HG02798 (cell line): ENCODE data around the gene TENM3.

Experiments
- ATAC-seq: cut with Tn5 transposase; IDR thresholded peaks from one replicate; pipeline ENCODE4 v1.9.1; 2021; ENCODE audit warnings: mild to moderate bottlenecking; ENCODE audit not compliant: unreplicated experiment, poor library complexity

TENM3 gene

DNA sequence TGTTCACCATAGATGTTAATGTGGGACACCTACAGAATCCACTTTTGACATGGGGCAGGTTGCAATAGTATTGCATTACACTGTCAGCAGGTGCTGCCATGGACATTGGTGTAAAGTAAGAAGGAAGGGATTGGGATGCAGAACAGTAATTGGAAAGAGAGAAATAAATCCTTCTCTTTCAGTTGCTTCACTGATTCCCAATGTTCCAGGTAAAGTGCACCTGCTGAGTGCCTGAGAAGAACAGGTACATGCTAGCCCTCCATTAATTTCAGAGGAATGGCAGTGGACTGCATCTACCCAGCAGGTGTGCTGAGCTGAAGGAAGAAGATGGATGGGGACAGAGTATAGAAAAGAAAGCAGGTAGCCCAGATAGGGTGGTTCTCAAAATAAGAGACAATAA, 248.5 kb downstream of the TENM3 start:
- ATAC-seq, result no peak

DNA sequence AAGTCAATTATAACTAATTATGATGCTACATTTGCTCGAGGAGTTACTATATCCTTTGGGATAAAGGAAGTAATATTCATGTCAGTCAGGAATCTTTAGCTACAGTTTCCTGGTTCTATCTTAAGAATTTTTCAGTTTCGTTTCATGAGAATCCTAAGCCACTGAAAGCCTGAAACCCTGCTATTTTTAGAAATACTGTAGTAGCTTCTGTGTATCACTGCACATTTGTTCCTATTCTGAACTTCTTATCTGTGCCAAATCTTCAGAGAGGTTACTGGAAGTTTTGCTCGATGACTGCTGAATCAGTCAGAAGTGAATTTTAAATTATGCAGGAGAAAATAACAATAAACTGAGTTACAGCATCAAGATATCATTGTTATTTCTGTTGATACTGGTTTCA, 249.2 kb downstream of the TENM3 start:
- peak; percentile 50 for ATAC-seq

DNA sequence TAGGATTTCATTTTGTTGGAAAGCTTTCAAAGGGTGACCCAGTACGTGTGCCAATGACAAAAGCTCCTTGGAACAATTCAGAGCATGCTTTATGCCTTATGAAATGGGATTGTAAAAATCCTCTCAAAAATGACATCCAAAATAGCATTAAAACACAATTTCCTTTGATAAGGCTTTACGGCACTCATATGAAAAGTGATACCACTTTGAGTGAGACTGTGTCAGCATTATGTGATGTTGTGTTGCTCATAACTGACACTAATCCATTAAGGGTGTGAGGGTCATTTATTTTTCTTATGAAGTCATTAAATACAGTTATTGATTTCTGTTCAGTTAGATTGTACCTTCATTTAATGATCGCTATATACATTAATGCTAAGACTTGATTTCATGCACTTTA, 250.2 kb downstream of the TENM3 start:
- ATAC-seq, result no peak

- ATAC-seq, result peak; percentile 59
These were observed 250.9 kb downstream of the TENM3 start for GRCh38 chr4:182494103-182494502.

DNA sequence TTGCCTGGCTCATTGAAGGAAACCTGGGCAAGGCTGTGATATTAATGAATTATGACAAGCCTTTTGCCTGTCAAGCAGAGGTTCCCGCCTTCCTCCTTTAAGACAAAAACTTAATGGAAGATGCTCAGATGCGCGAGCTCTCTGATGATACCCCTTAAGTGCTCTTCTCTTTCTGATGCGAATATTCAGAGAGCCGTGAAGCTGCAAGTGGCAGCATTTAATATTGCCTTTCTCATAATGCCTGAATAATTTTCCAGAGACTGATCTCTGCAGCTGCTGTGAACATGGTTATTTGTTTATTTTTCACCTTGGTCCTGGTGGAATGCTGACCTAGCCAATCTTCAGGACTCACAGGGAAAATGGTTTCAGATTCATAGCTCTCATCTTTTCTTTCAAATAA, 251.8 kb downstream of the TENM3 start:
- no peak for ATAC-seq

DNA sequence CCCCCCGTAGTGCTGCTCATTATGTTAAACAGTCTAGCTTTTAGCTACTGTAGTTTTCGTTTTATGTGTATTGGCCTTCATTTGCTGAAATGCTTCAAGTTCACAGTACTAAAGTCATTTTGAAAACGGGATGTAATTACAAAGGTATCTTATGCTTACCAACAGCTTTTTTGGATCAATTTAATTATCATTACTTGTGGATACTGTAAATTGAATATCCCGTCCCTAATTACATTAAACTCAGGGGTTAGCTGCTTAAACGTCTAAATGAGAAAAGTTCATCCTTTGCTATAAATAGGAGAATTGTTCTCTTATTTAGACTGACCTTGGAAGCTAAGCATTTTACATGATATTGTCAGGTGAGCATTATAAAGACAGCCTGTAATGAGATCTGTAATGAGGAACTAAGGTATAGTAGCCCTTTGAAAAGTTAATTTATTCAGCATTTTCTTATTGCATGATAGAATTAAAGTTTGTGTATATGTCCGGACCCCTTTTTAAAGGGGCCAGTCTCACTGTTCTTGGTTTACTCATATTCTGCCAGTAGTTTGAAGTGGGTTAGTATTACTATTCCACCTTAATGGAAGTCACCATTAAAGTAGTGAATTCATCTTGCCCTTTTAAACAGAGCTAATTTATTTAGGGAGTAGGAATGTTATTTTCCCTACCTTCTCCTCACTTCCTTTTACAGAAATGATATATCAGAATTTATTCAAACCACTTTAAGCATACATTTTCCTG, 252.6 kb downstream of the TENM3 start:
- ATAC-seq, result no peak

DNA sequence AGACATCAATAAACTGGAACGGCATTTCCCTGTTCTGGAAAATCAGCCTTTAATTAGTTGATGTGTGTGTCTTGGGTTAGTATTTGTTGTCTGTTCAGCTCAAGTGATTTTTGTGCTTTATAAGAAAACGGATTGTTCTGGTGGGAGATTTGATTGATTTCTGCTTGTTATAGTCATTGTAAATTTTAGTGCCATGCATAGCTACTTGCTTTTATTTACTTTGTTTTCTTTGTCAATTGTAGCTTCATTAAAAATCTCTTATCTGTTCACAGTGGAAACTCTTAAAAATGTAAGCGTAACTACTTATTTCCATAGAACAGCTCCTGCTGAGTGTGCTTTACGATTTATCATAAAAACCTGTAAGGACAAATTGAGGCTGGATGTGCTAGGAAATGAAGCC, 253.2 kb downstream of the TENM3 start:
- ATAC-seq, result no peak

GRCh38 chr4:182502064-182502463, 258.9 kb downstream of the TENM3 start:
- no peak for ATAC-seq

DNA sequence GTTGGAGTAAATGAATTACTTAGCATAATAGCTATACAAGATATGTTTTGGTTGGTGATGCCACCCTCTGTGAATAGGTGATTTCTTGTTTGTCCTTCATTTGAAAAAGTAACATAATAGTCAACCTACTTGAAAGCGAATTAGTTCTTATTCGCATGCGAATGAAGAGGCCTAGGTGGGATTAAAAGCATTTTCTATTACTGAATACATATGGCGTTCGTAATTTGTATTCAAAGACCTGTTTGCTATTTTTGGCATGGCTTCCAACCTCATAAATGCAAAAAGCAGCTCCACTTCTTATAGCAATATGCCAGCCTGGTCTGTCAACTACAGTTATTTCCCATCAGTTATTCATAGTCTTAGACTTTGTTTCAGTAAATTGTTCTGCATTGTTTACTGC, 261.3 kb downstream of the TENM3 start:
- ATAC-seq, result no peak

- no peak for ATAC-seq
These were observed 264.6 kb downstream of the TENM3 start for GRCh38 chr4:182507805-182508204.

DNA sequence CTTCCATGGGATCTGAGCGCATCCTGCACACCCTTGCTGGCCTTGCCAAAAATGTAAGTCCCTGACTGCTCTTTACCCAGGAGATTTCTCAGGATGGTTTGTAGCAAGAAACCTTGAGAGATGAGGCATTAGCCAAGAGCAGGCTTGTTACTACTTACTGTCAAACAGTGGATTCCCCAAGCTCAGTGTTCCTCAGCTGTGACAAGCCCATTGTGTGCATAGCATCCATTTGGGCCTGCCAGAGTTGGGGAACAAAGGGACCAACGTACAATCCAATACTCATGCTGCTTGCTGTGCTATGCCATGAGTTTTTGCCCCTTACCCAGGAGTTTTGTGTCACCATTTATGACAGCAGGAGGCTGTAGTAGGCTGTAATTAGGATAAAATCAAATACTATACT, 267.6 kb downstream of the TENM3 start:
- no peak for ATAC-seq

- ATAC-seq, result peak; percentile 43
These were observed 270.5 kb downstream of the TENM3 start for GRCh38 chr4:182513587-182514291.

DNA sequence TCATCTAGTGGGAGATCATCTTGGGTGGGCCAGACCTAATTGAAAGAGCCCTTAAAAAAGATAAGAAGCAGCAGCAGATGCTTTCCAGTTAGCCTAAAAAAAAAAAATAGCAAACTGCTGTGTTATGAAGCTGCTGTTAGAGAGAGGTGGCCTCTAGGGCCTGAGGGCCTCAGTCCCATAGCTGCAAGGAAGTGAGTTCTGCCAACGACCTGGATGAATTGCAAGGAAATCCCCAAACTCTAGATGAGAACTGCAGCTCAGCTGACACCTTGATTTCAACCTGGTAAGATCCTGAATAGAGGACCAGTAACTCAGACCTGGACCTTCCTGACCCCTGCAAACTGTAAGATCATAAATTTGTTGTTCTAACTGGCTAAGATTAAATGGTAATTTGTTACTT, 275.2 kb downstream of the TENM3 start:
- no peak for ATAC-seq

- no peak for ATAC-seq
These were observed 276.3 kb downstream of the TENM3 start for GRCh38 chr4:182519528-182519927.

GRCh38 chr4:182521011-182521410, 277.8 kb downstream of the TENM3 start:
- no peak for ATAC-seq

DNA sequence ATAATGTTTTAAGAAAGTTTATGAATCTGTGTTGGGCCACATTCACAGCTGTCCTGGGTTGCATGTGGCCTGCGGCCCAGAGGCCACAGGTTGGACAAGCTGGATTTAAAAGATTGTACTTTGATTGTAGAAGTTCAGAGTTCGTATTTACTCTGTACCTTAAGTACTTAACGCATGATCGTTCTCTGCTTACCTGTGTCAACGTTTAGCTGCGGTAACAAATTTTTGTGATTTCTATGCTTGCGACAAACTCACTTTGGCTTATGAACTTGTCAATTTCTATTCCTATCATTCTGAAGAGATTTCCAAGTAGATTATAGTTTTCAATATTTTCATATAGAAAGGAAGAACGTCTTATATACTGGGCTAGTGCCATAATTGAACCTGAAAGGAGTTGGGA, 285.6 kb downstream of the TENM3 start:
- ATAC-seq, result no peak

GRCh38 chr4:182530451-182530850, 287.2 kb downstream of the TENM3 start:
- ATAC-seq, result no peak

GRCh38 chr4:182531555-182532162, 288.5 kb downstream of the TENM3 start:
- ATAC-seq, result no peak

- ATAC-seq, result no peak
These were observed 289.2 kb downstream of the TENM3 start for GRCh38 chr4:182532441-182532840.

GRCh38 chr4:182533964-182534363, 290.8 kb downstream of the TENM3 start:
- ATAC-seq, result no peak

GRCh38 chr4:182536221-182536811, 293.1 kb downstream of the TENM3 start:
- no peak for ATAC-seq
